GM12875 (cell line): ENCODE measurements around the gene FTSJ1.
"Not testable (repeated sequence)": the region's sequence is repeated elsewhere in the genome, so short reads cannot be mapped to it uniquely, and the experiment has no call there.

ENCODE experiments used
- H3K4me3 ChIP-seq: one replicate; pipeline ENCODE4 v1.5.1; 2011; ENCODE audit warnings: low read depth, low read length, control low read depth
- CTCF ChIP-seq: IDR thresholded peaks from 2 replicates; pipeline ENCODE4 v1.5.1; 2011; ENCODE audit warnings: low read depth, mild to moderate bottlenecking, control low read depth, inconsistent platforms, low read length, moderate library complexity, borderline replicate concordance; ENCODE audit not compliant: insufficient read depth

Gene FTSJ1

GRCh38 chrX:48475774-48476577 is at the start of gene FTSJ1:
TSS of gene FTSJ1 (plus strand) at chrX:48476199. CDS start at chrX:48478048, 1,849 bp downstream.
- no peak for TF ChIP-seq CTCF
- H3K4me3 ChIP-seq, result peak within 1 kb of the TSS; percentile 74

- not testable (repeated sequence) for H3K4me3 ChIP-seq
These were observed 48.8 kb upstream of the FTSJ1 start for GRCh38 chrX:48427027-48427716.

- H3K4me3 ChIP-seq, result not testable (repeated sequence)
These were observed 46.4 kb upstream of the FTSJ1 start for GRCh38 chrX:48429606-48430005.

- not testable (repeated sequence) for H3K4me3 ChIP-seq
These were observed 45.8 kb upstream of the FTSJ1 start for GRCh38 chrX:48430166-48430565.

- H3K4me3 ChIP-seq, result not testable (repeated sequence)
These were observed 42.3 kb upstream of the FTSJ1 start for GRCh38 chrX:48433713-48434112.

- H3K4me3 ChIP-seq, result not testable (repeated sequence)
These were observed 28.8 kb upstream of the FTSJ1 start for GRCh38 chrX:48447201-48447600.

- TF ChIP-seq CTCF, result no peak
These were observed 25.9 kb upstream of the FTSJ1 start for GRCh38 chrX:48450076-48450475.

GRCh38 chrX:48451708-48452107 is 24.3 kb upstream of the FTSJ1 start:
- H3K4me3 ChIP-seq, result no peak overlapping the region
- no peak for TF ChIP-seq CTCF

More at GRCh38 chrX:48450076-48450475, 25.9 kb upstream of the FTSJ1 start:
- no peak overlapping the region for H3K4me3 ChIP-seq

- TF ChIP-seq CTCF, result no peak
- H3K4me3 ChIP-seq, result no peak overlapping the region
These were observed 19.2 kb upstream of the FTSJ1 start for GRCh38 chrX:48456628-48457331.

GRCh38 chrX:48458711-48459110 is 17.3 kb upstream of the FTSJ1 start:
- H3K4me3 ChIP-seq, result no peak overlapping the region
- TF ChIP-seq CTCF, result no peak
